ENCODE data around the gene REEP5. TPM values are rescaled to one million over a fixed set of nuclear protein-coding genes. Genes with fewer than 3 reads are reported as not detected.
"Not testable (repeated sequence)": the region's sequence is repeated elsewhere in the genome, so short reads cannot be mapped to it uniquely, and the experiment has no call there.

The REEP5 gene
- total RNA-seq, 1 donor from 2014 or later, result 66.4 TPM

DNA sequence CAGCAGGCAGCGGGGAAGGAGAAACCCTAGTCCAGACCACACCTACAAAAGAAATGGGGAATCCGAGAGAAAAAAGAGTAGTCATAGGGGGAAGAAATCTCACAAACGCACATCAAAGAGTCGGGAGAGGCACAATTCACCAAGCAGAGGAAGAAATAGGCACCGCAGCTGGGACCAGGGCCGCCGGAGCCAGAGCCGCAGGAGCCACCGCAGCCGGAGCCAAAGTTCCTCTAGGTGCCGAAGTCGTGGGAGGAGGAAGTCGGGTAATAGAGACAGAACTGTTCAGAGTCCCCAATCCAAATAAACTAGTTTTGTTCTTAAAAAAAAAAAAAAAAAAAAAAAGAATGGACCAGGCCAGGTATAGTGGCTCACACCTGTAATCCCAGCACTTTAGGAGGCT lies 29.3 kb downstream of the REEP5 start:
- no peak overlapping the region for H3K4me3 Mint-ChIP-seq (ENCODE audit: unreplicated experiment)
- no peaks in the 10 kb centered on the region for H3K9me3 Mint-ChIP-seq (ENCODE audit: unreplicated experiment)
- H3K4me1 Mint-ChIP-seq (ENCODE audit: unreplicated experiment), result no peaks in the 10 kb centered on the region
- DNase-seq (ENCODE audit: extremely low spot score, unreplicated experiment), result no peak
- no peak overlapping the region for H3K27ac Mint-ChIP-seq (ENCODE audit: unreplicated experiment)
- peaks cover 21% of the 10 kb centered on the region for H3K36me3 Mint-ChIP-seq (ENCODE audit: unreplicated experiment)
- no peaks in the 10 kb centered on the region for H3K27me3 Mint-ChIP-seq (ENCODE audit: unreplicated experiment)
- TF ChIP-seq, protein P1, sequence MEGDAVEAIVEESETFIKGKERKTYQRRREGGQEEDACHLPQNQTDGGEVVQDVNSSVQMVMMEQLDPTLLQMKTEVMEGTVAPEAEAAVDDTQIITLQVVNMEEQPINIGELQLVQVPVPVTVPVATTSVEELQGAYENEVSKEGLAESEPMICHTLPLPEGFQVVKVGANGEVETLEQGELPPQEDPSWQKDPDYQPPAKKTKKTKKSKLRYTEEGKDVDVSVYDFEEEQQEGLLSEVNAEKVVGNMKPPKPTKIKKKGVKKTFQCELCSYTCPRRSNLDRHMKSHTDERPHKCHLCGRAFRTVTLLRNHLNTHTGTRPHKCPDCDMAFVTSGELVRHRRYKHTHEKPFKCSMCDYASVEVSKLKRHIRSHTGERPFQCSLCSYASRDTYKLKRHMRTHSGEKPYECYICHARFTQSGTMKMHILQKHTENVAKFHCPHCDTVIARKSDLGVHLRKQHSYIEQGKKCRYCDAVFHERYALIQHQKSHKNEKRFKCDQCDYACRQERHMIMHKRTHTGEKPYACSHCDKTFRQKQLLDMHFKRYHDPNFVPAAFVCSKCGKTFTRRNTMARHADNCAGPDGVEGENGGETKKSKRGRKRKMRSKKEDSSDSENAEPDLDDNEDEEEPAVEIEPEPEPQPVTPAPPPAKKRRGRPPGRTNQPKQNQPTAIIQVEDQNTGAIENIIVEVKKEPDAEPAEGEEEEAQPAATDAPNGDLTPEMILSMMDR (IDR thresholded peaks at IDR 0.05), result no peak

DNA sequence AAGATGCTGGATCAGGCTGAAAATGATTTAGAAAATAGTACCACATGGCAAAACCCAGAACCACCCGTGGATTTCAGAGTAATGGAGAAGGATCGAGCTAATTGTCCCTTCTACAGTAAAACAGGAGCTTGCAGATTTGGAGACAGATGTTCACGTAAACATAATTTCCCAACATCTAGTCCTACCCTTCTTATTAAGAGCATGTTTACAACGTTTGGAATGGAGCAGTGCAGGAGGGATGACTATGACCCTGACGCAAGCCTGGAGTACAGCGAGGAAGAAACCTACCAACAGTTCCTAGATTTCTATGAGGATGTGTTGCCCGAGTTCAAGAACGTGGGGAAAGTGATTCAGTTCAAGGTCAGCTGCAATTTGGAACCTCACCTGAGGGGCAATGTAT lies 30.0 kb downstream of the REEP5 start:
- H3K27me3 Mint-ChIP-seq (ENCODE audit: unreplicated experiment); H3K4me3 Mint-ChIP-seq (ENCODE audit: unreplicated experiment); H3K4me1 Mint-ChIP-seq (ENCODE audit: unreplicated experiment); DNase-seq (ENCODE audit: extremely low spot score, unreplicated experiment); H3K27ac Mint-ChIP-seq (ENCODE audit: unreplicated experiment); H3K9me3 Mint-ChIP-seq (ENCODE audit: unreplicated experiment): not testable (repeated sequence)
- H3K36me3 Mint-ChIP-seq (ENCODE audit: unreplicated experiment), result peaks cover 18% of the 10 kb centered on the region

DNA sequence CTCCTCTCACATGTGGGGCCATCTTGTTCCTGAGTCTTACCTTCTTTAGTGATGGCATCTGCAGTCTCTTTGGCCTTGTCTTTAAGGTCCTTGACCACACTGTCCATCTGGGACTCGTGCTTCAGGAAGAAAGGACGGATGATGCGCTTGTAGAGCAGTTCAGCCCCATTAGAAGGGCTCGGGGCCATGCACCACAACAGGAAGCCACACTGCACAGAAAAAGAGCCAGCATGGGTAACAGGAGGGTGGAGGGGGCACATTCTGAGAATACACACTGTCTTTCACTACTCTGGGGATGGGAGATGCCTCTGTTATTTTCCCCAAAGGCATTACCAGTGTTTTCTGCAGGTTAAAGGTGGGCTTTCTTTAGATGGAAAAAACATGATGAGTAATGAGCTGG lies 35.1 kb downstream of the REEP5 start:
- Mint-ChIP-seq H3K27me3 (ENCODE audit: unreplicated experiment) (no peaks in the 10 kb centered on the region), H3K4me3 (ENCODE audit: unreplicated experiment) (no peak overlapping the region), H3K4me1 (ENCODE audit: unreplicated experiment) (no peaks in the 10 kb centered on the region), H3K9me3 (ENCODE audit: unreplicated experiment) (no peaks in the 10 kb centered on the region), H3K36me3 (ENCODE audit: unreplicated experiment) (peaks cover 27% of the 10 kb centered on the region), H3K27ac (ENCODE audit: unreplicated experiment) (no peak overlapping the region)
- no peak for DNase-seq (ENCODE audit: extremely low spot score, unreplicated experiment)
- TF ChIP-seq, protein P1 (IDR thresholded peaks at IDR 0.05), result no peak

DNA sequence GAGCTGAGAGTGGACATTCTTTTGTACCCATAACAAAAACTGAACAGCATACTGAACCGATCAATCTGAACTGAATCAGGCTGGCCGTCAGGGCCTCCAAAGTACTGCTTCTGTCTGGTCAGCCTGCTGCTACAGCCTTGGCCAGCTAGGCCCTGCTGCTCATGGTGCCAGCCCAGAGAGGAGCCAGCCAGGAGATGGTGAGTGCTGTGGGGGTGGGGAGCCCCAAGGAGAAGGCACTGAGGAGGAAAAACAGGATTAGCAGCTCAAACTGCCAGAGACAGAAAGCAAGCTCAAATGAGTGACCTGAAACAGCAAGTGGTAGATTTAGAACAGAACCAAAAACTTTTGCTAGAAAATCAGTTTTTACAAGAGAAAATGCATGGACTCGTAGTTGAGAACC lies 37.0 kb downstream of the REEP5 start:
- peaks cover 24% of the 10 kb centered on the region for H3K36me3 Mint-ChIP-seq (ENCODE audit: unreplicated experiment)
- H3K4me3 Mint-ChIP-seq (ENCODE audit: unreplicated experiment), result no peak overlapping the region
- H3K27ac Mint-ChIP-seq (ENCODE audit: unreplicated experiment), result no peak overlapping the region
- TF ChIP-seq, protein P1 (IDR thresholded peaks at IDR 0.05), result no peak
- no peaks in the 10 kb centered on the region for H3K27me3 Mint-ChIP-seq (ENCODE audit: unreplicated experiment)
- H3K9me3 Mint-ChIP-seq (ENCODE audit: unreplicated experiment), result no peaks in the 10 kb centered on the region
- H3K4me1 Mint-ChIP-seq (ENCODE audit: unreplicated experiment), result no peaks in the 10 kb centered on the region
- no peak for DNase-seq (ENCODE audit: extremely low spot score, unreplicated experiment)

DNA sequence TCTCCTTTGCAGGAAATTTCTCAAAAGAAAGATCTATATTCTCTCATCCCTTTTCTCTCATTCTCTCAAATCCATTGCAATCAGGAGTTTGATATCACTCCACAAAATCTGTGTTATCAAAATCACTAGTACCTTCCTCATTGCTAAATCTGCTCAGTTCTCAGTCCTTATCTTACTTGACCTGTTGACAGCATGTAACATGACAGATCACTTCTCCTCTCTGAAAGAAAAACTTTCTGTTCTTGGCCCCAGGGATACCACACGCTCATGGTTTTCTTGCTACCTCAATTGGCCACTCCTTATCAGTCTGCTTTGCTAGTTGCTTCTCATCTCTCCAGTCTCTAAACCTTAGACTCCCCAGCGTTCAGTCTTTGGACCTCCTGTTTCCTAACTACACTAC lies 38.8 kb downstream of the REEP5 start:
- no peak overlapping the region for H3K4me3 Mint-ChIP-seq (ENCODE audit: unreplicated experiment)
- TF ChIP-seq, protein P1 (IDR thresholded peaks at IDR 0.05), result no peak
- H3K27ac Mint-ChIP-seq (ENCODE audit: unreplicated experiment), result no peak overlapping the region
- H3K9me3 Mint-ChIP-seq (ENCODE audit: unreplicated experiment), result no peaks in the 10 kb centered on the region
- no peak for DNase-seq (ENCODE audit: extremely low spot score, unreplicated experiment)
- peaks cover 28% of the 10 kb centered on the region for H3K36me3 Mint-ChIP-seq (ENCODE audit: unreplicated experiment)
- H3K4me1 Mint-ChIP-seq (ENCODE audit: unreplicated experiment), result peaks cover 9% of the 10 kb centered on the region
- H3K27me3 Mint-ChIP-seq (ENCODE audit: unreplicated experiment), result no peaks in the 10 kb centered on the region
